SIG-M5 treated with dmso at 0.1 percent for 504 hours (cell line): Measurements from ENCODE around the gene LEO1.

Experiments used
- DNase-seq: peaks from one replicate; lab custom pipeline; 2025; ENCODE audit not compliant: unreplicated experiment; lab: John Stamatoyannopoulos, UW

LEO1 gene

GRCh38 chr15:51971375-51972133 is at the start of gene LEO1:
Gene LEO1 (minus strand): TSS chr15:51971778. CDS start chr15:51971745, 33 bp downstream.
- DNase-seq: peak; percentile 98

GRCh38 chr15:52021128-52021671 is 49.6 kb upstream of the LEO1 start:
- peak; percentile 86 for DNase-seq

GRCh38 chr15:52020221-52021085 is 48.9 kb upstream of the LEO1 start:
- peak; percentile 37 for DNase-seq

GRCh38 chr15:52019394-52020220 is 48.0 kb upstream of the LEO1 start:
- DNase-seq: peak; percentile 69

- DNase-seq: peak; percentile 90
These were observed 47.3 kb upstream of the LEO1 start, which contains the start of gene MAPK6 for GRCh38 chr15:52018693-52019393. Gene MAPK6 (plus strand): TSS chr15:52019219. CDS start chr15:52046461, 27,242 bp downstream.

GRCh38 chr15:52018244-52018643 is 46.7 kb upstream of the LEO1 start:
- DNase-seq: no peak

GRCh38 chr15:52016316-52016715 is 44.7 kb upstream of the LEO1 start:
- no peak for DNase-seq

GRCh38 chr15:52014616-52015015 is 43.0 kb upstream of the LEO1 start:
- no peak for DNase-seq

- DNase-seq: peak; percentile 71
These were observed 41.7 kb upstream of the LEO1 start for GRCh38 chr15:52013151-52013791.

- no peak for DNase-seq
These were observed 40.6 kb upstream of the LEO1 start for GRCh38 chr15:52012210-52012609.

- no peak for DNase-seq
These were observed 40.1 kb upstream of the LEO1 start for GRCh38 chr15:52011711-52012144.

- DNase-seq: no peak
These were observed 39.3 kb upstream of the LEO1 start for GRCh38 chr15:52010633-52011595.

GRCh38 chr15:52008698-52009434 is 37.3 kb upstream of the LEO1 start:
- no peak for DNase-seq

- DNase-seq: no peak
These were observed 36.8 kb upstream of the LEO1 start for GRCh38 chr15:52008359-52008697.

GRCh38 chr15:52006702-52007340 is 35.2 kb upstream of the LEO1 start:
- DNase-seq: no peak

GRCh38 chr15:52005748-52006701 is 34.4 kb upstream of the LEO1 start:
- no peak for DNase-seq
